Upper lobe of left lung (tissue), 4 donors: ENCODE results near the gene SPATA6L.

Source experiments
- EP300 ChIP-seq, 4 donors: sonication (generic); formaldehyde crosslinking; IDR thresholded peaks; one replicate each; pipeline ENCODE4 v1.5.1; 2017; ENCODE audit warnings: antibody characterized with exemption in 4 of 4, control low read depth in 2 of 4
- POLR2A ChIP-seq, 4 donors: fragments of 450-650 bp; IDR thresholded peaks; one replicate each; pipeline ENCODE4 v1.5.1; 2016 to 2017; ENCODE audit warnings: antibody characterized with exemption in 4 of 4, mild to moderate bottlenecking in 2 of 4
- POLR2AphosphoS5 ChIP-seq, 2 donors: sonication (generic); formaldehyde crosslinking; IDR thresholded peaks; one replicate each; pipeline ENCODE4 v1.5.1; 2017; ENCODE audit warnings: antibody characterized with exemption in 2 of 2
- TF ChIP-seq, protein P1 (sequence below), 6 experiments: fragments of 450-650 bp in 4 of 6; fragments of 200-600 bp in 2 of 6; sonication (generic) in 2 of 6; IDR thresholded peaks; one replicate each; pipeline ENCODE4 v1.5.1; 2016 to 2019; ENCODE audit warnings: antibody characterized with exemption in 6 of 6

DNA sequence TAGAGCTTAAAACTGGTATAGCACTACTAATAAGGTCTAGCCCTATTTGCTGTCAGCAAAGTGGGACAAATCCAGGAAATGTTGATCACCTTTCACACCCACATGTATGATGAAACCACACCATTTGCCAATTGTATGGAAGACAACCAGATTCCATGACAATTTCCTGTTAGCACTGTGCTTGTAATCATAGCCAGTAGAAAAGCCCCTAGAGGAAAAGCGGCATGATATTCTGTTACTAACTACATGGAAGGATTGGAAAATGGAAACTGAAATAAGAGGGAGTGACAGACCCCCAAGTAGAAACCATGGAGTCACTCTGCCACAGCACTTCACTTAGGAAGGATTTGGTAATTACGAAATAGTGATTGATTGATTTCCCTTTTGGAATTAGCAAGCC, 923 bp downstream of the SPATA6L start:
- TF ChIP-seq, protein P1, sequence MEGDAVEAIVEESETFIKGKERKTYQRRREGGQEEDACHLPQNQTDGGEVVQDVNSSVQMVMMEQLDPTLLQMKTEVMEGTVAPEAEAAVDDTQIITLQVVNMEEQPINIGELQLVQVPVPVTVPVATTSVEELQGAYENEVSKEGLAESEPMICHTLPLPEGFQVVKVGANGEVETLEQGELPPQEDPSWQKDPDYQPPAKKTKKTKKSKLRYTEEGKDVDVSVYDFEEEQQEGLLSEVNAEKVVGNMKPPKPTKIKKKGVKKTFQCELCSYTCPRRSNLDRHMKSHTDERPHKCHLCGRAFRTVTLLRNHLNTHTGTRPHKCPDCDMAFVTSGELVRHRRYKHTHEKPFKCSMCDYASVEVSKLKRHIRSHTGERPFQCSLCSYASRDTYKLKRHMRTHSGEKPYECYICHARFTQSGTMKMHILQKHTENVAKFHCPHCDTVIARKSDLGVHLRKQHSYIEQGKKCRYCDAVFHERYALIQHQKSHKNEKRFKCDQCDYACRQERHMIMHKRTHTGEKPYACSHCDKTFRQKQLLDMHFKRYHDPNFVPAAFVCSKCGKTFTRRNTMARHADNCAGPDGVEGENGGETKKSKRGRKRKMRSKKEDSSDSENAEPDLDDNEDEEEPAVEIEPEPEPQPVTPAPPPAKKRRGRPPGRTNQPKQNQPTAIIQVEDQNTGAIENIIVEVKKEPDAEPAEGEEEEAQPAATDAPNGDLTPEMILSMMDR (IDR thresholded peaks at IDR 0.05), result no peak
- TF ChIP-seq POLR2AphosphoS5 (IDR thresholded peaks at IDR 0.05) (peak in 1 of 2 donors; percentile 79), POLR2A (IDR thresholded peaks at IDR 0.05) (peak in 1 of 4 donors; percentile 14), EP300 (IDR thresholded peaks at IDR 0.05) (peak in 2 of 4 donors; percentile 15 to 60)
